ENCODE results near the gene PRMT9.

PRMT9 gene

DNA sequence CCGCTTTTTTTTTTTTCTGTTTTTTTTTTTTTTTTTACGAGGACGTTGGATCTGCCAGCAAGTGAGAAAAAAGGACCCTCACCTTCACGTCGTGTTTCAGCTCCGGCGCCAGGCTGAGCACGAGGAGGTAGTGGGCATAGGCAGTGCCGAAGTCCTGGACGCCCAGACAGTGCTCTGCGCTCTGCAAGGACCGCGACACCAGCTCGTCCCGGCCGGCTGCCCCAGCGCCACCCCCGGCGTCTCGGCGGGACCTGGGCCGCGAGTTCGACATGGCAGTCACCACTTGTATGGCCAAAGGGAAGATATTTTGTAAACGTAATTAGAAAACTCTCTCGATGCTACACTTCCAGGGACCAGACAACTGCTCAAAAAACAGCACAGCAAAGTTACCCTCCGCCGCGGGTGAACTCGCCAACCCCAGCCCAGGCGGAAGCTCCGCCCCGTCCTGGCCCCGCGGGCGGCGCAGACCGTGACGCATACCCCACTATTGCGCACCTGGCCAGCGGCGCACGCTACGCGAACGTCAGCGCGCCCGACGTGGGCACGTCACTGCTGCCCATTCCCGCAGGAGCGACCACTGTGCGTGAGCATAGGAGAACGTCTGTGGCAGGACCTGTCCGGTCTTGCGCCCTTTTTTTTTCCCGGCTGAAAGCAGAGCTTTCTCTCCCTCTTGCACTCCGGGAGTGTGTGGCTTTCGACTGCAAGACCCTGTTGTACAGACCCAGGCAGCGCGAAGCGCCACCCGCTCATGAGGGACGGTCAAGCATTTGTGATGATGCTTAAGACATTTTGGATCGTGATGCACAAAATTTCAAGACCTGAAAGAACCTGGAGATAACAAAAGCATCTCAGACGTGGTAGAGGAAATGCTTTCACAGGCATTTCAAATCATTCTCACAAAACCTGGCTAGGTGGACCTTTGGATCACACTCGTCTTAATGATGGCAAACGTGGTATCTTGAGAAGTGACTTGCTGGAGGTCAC lies at the start of gene PRMT9:
PRMT9 (minus strand) TSS at position 447 of the 984 bp plus-strand sequence; CDS start at position 271, 176 bp downstream.
- TF ChIP-seq, protein P1, sequence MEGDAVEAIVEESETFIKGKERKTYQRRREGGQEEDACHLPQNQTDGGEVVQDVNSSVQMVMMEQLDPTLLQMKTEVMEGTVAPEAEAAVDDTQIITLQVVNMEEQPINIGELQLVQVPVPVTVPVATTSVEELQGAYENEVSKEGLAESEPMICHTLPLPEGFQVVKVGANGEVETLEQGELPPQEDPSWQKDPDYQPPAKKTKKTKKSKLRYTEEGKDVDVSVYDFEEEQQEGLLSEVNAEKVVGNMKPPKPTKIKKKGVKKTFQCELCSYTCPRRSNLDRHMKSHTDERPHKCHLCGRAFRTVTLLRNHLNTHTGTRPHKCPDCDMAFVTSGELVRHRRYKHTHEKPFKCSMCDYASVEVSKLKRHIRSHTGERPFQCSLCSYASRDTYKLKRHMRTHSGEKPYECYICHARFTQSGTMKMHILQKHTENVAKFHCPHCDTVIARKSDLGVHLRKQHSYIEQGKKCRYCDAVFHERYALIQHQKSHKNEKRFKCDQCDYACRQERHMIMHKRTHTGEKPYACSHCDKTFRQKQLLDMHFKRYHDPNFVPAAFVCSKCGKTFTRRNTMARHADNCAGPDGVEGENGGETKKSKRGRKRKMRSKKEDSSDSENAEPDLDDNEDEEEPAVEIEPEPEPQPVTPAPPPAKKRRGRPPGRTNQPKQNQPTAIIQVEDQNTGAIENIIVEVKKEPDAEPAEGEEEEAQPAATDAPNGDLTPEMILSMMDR (IDR thresholded peaks at IDR 0.05; ENCODE audit: low read depth, low read length, missing control alignments) = no peak
- peak; percentile 65 for DNase-seq (ENCODE audit: low read depth)
- H3K4me3 ChIP-seq (ENCODE audit: low read depth, low read length) = peak within 1 kb of the TSS; percentile 98

DNA sequence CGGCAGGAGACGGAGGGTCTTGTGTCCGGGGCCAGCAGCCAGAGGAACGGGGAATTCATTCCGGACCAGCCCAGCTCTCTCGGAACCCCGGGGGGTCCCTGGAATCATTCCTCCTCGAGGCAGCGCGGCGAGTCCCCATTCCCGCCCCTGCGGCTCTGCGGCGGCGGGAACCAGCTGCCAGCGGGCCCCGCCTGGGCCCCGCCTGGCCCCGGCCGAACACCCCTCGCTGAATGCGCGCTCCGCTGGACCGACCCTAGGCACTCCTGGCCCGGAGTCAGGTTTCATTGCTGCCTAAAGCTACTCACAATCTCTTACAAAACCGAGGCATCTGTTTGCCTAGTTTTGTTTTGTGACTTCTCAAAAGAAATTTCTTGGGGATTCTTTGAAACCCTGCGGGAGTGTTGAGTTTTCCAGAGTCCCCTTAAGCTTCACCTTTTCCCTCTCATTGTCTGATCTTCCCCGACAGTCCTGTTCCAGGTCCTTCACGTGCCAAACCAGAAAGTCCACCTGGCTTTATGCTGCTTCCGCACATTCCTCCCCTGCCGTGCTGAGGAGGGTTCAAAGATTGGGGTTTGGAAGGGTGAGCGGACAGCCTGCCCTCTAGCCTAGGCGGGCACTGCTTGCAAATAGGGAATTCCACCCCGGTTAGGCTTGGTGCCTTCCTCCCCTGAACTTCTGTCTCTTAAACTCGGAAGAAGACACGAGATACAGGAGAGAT lies 48.7 kb upstream of the PRMT9 start:
- TF ChIP-seq, protein P1 (IDR thresholded peaks at IDR 0.05; ENCODE audit: low read depth, low read length, missing control alignments) = no peak
- DNase-seq (ENCODE audit: low read depth) = no peak
- peak overlapping the region; percentile 86 for H3K4me3 ChIP-seq (ENCODE audit: low read depth, low read length)

DNA sequence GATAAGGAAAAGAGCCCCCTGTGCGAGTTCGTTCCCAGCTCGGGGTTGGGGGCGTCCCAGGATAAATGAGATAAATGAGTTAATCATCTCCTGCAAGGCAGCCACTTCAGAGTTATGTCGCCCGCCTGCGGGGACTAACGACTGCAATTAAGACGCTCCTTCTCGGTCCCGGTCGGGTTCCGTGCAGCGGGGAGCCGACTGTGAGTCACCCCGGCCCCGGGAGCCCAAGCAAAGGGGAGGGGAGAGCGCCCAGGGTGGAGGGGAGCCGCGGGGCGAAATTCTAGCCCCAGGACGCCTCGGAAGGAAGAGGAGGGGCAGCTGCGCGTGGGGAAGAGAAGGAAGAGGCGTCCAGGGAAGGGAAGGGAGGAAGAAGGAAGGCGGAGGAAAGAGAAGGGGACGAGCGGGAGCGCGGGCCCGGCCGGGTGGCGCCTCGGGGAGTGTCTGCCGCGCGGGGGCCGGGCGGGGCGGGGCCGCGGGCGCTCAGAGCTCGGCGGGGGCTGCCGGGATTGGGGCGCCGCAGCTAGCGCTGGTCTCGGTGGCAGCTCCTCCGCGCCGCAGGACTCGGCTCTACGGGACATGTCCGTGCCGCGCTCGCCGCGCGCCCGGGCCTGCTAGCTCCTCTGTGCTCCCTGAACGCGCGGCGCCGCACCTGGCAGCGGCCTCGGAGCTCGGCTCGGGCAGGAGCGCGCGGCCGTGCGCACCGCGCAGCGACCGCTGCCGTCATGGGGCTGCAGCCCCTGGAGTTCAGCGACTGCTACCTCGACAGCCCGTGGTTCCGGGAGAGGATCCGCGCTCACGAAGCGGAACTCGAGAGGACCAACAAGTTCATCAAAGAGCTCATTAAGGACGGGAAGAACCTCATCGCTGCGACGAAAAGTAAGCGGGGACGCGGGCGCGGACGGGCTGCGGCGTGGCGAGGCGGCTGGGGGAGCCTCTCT lies 47.9 kb upstream of the PRMT9 start, which contains the start of gene ARHGAP10:
ARHGAP10 (plus strand) TSS at position 509 of the 938 bp plus-strand sequence; CDS start at position 723, 214 bp downstream.
- peak within 1 kb of the TSS; percentile 86 for H3K4me3 ChIP-seq (ENCODE audit: low read depth, low read length)
- no peak for DNase-seq (ENCODE audit: low read depth)
- TF ChIP-seq, protein P1 (IDR thresholded peaks at IDR 0.05; ENCODE audit: low read depth, low read length, missing control alignments) = no peak

DNA sequence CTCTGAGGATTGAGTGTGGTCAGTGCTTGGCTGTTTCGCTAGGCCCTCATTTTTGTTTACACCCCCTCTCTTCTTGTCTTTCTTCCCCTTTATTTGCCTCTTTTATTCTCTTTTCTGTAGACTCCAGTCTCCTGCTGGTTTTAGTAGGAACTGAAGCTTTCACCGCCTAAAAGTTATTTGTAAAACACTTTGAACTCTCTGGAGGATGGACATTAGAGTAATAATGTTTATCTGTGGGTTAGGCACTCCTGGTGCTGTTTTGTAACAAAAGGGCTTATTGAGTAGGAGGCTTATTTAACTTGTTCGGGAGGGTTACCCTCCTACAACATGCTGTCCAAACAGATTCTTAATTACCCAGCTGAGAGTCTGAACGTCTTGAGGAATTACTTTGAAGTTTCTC lies 46.4 kb upstream of the PRMT9 start:
- TF ChIP-seq, protein P1 (IDR thresholded peaks at IDR 0.05; ENCODE audit: low read depth, low read length, missing control alignments) = no peak
- DNase-seq (ENCODE audit: low read depth) = no peak
- H3K4me3 ChIP-seq (ENCODE audit: low read depth, low read length) = no peak overlapping the region

DNA sequence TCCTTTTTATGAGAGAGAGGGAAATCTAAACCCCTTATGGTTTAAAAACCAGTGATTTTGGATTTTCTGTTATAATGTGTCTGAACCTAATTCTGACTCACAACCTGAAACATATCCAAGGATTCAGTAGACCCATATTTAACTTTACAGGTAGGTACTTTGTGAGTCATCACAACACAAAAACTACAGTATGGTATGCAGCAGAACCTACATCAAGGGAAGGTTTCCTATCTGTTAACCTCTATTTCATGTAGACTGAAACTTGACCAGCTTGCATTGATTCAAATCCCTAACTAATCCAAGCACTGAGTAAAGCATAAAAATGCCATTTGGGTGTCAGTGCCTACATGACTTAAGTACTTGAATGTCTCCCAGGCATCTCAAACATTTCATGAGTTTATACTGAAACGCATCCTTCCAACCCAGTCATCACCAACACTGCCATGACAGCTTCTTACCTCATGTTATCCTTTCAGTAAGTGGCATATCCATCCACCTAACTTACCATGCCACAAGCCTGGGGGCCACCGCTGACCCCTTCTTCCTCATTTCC lies 43.6 kb upstream of the PRMT9 start:
- TF ChIP-seq, protein P1 (IDR thresholded peaks at IDR 0.05; ENCODE audit: low read depth, low read length, missing control alignments) = no peak
- no peak overlapping the region for H3K4me3 ChIP-seq (ENCODE audit: low read depth, low read length)
- no peak for DNase-seq (ENCODE audit: low read depth)

DNA sequence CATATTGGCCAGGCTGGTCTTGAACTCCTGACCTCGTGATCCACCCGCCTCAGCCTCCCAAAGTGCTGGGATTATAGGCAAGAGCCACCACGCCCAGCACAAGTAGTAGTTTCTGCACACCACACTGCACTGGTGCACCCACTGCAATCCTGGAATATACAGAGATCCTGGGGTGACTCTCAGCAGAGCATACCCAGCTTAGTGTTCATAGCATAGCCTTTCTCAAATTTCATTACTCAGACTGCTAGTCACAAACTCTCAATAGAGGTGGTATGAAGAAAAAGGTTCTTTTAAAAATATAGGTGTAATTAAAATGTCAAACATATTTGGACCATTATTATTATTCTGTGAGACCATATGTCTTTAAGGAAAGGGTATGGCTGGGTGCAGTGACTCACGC lies 41.7 kb upstream of the PRMT9 start:
- TF ChIP-seq, protein P1 (IDR thresholded peaks at IDR 0.05; ENCODE audit: low read depth, low read length, missing control alignments) = no peak
- no peak overlapping the region for H3K4me3 ChIP-seq (ENCODE audit: low read depth, low read length)
- no peak for DNase-seq (ENCODE audit: low read depth)

All from GM12864 (cell line).